Measurements from ENCODE around the gene WTAP. TPM values are rescaled to one million over a fixed set of nuclear protein-coding genes. Genes with fewer than 3 reads are reported as not detected.
"Not testable (repeated sequence)": the region's sequence is repeated elsewhere in the genome, so short reads cannot be mapped to it uniquely, and the experiment has no call there.

WTAP gene
- polyA plus RNA-seq, 1 donor, result 154 TPM

GRCh38 chr6:159760602-159761057, 33.3 kb downstream of the WTAP start:
- no peak for DNase-seq

DNA sequence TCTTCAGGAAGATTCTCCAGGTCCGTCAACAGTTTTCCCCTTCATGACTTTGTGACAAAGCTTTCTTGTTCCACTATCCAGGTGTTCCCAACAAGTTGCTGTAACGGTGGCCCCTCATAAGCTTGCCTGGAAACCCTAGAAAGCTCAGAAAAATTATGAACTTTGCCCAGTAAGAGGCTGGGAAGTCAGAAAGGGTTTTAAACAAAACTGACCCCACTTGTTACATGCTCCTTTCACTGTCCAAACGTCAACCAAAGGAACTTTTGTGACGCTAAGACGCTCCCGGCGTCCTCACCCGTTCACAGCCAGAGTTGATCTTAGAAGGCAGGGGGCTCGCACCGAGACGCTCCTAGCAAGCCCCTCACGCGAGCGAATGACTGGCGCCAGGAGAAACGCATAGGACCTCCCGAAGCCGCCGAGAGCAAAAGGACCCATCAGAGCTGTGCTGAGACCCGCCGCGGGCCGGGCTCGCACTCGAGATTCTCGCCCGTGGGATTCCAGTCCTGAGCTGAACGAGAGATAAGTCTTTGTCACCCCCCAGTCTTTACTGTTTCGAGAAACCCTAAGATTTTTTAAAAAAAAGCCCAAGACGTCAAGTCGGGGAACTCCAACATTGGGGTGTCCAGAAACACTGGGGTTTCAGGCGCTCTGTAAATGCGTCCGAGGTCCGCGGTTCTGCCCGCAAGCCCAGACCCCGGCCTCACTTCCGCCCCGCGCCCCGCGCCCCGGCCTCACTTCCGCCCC, 34.0 kb downstream of the WTAP start:
- DNase-seq, result peak; percentile 33

- DNase-seq, result peak; percentile 89
Measured at GRCh38 chr6:159761873-159762680, 34.8 kb downstream of the WTAP start, which contains the start of gene ACAT2. Gene ACAT2 (plus strand): TSS chr6:159762045. CDS start chr6:159762088, 43 bp downstream.

GRCh38 chr6:159762681-159763293, 35.5 kb downstream of the WTAP start:
- no peak for DNase-seq

DNA sequence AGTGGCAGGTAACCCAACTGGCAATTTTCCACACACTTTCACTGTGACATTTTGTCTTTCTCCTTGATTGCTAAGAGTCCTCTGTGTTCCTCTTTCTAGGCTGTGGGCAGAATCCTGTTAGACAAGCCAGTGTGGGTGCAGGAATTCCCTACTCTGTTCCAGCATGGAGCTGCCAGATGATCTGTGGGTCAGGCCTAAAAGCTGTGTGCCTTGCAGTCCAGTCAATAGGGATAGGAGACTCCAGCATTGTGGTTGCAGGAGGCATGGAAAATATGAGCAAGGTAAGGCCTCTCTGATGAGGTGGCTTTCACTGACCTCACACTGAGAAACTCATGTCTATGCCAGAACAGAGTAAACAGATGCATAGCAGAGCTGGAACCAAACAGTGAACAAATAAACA, 39.6 kb downstream of the WTAP start:
- DNase-seq, result no peak

GRCh38 chr6:159769470-159769869, 42.2 kb downstream of the WTAP start:
- DNase-seq, result no peak

- DNase-seq, result no peak
Measured at GRCh38 chr6:159772196-159772595, 44.9 kb downstream of the WTAP start.

- no peak for DNase-seq
Measured at GRCh38 chr6:159777240-159777904, 50.1 kb downstream of the WTAP start.

DNA sequence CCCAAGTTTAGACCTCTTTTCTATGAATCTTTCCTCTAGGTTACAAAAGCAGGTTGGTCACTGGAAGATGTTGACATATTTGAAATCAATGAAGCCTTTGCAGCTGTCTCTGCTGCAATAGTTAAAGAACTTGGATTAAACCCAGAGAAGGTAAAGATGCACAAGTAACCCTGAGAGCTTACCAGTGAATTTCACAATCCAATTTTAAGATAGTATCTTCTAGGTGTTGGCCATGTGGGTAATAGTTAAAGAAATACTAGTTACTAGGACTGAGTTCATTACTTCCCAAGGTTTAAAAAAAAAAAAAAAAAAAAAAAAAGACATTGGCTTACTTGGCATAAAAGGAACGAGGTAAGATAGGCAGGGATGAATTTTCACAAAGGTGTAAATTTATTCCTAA, 50.8 kb downstream of the WTAP start:
- DNase-seq, result no peak

DNA sequence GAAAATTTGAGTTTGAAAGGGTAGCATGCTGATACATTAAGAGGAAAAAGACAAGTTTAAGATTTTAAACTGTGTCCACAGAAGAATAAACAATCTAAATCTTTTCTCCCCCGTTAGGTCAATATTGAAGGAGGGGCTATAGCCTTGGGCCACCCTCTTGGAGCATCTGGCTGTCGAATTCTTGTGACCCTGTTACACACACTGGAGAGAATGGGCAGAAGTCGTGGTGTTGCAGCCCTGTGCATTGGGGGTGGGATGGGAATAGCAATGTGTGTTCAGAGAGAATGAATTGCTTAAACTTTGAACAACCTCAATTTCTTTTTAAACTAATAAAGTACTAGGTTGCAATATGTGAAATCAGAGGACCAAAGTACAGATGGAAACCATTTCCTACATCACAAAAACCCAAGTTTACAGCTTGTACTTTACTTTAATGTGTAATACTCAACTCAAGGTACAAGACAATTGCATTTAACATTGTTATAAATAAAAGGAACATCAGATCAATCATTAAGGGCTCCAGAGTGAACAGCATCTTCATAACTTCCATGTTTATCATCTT, 51.3 kb downstream of the WTAP start:
- DNase-seq, result no peak

DNA sequence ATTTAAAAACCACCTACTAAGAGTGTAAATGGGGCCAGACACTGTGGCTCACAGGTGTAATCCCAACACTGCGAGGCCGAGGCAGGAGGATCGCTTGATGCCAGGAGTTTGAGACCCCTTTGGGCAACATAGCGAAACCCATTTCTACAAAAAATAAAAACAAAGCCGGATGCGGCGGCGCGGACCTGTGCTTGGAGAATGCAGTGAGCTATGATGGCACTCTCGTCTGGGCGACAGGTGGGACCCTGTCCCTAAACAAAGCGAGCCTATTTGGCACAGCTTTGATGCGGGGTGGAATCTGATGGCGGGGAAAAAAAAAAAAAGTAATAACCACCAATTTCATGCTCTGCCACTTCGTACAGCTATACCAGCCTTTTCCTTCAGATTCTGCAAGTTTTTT, 61.0 kb downstream of the WTAP start:
- no peak for DNase-seq

DNA sequence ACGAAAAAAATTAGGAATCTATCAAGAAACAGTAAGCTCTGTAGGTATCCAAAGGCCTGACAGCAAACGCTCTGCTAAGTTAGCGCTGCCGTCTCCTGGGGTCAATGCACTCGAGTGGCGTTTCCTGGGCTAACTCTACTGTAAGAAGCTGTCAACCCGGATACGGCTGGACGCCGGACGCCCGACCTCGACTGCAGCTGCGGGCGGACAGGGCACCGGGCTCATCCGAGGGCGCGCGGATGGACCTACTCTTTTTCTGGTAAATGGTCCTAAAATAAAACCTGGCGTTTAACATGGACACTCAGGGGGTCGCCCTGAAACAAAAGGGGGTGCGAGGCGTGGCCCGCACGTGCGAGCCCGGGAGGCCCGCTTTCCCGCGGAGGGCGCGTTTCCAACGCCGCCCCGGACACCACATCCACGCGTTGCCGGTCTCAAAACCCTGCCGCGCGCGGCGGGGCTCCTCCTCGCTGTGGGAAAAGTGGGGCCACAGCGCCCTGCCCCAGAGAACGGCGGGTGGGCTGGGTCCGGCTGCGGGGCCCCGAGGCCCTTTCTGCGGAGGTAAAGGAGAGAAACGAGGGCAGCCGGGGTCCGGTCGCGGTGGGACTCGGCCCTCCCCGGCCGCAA, 61.6 kb downstream of the WTAP start:
- no peak for DNase-seq

GRCh38 chr6:159789377-159790148, 62.3 kb downstream of the WTAP start, which contains the start of gene TCP1:
Gene TCP1 (minus strand): TSS chr6:159789602. CDS start chr6:159789468, 134 bp downstream.
- DNase-seq, result peak; percentile 100

DNA sequence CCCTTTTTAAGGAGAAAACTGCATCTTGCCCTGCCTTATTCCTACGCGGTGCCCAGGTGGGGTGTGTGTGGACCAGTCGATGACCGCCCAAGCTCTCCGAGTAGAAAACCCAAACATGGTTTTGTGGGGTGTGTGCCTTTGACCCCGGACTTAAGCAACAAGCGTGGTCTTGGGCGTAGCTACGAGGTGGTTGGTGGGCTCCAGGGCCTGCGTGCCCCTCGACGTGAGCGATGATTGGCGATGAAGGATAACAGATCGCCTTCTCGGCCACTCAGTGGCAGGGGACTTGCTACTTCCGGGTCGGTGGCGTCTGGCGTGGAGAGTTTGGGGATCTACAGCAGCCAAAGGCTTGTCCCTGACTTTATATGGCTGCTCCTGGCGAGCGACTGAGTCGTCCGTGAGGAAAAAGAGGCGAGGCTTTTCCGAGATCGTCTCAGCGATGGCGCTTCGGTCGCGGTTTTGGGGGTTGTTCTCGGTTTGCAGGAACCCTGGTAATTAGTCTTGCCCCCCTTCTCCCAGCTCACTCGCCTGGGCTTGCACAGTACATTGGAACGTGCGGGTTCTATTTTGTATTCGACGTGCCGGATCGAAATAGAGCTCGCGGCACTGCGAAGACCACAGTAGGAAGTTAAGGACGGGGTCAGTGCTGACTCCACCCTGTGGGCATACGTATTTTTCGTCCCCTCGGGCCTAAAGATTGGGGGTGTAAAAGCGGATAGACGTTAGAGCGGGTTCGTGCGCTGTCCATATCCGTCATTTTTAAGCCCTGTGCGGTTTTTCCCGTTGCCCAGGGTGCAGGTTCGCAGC, 63.0 kb downstream of the WTAP start, which contains the start of gene MRPL18:
Gene MRPL18 (plus strand): TSS at position 319 of the 807 bp plus-strand sequence. CDS start 121 bp downstream, at position 440.
- DNase-seq, result peak; percentile 93

DNA sequence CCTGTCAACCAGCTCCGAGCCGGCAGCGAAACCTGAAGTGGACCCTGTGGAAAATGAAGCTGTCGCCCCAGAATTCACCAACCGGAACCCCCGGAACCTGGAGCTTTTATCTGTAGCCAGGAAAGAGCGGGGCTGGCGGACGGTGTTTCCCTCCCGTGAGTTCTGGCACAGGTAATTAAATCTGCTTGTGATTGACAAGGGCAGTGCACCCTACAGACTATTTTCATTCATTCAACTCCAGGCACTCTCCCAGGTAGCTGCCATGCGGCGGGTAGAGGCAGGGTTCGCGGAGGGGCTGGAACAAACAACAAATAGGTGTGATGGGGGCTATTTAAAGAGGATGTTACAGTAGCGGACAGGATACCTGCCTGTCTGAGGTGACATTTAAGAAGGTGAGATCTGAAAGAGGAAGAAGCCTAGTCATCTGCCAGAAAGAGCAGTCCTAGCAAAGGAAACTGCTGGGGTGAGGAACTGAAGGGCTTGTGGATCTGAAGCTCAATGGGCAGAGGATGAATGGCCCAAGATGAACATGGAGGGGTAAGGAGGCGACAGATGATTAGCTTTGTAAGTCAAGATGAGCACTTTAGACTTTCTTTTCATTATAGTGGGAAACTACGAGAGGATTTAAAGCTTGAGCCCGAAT, 63.8 kb downstream of the WTAP start:
- no peak for DNase-seq

- not testable (repeated sequence) for DNase-seq
Measured at GRCh38 chr6:159794976-159795375, 67.7 kb downstream of the WTAP start.

GRCh38 chr6:159797554-159797953, 70.2 kb downstream of the WTAP start:
- DNase-seq, result no peak

GRCh38 chr6:159800141-159800865, 73.0 kb downstream of the WTAP start, which contains the start of gene PNLDC1:
Gene PNLDC1 (plus strand): TSS chr6:159800276. CDS start chr6:159800308, 32 bp downstream.
- DNase-seq, result no peak

Measured in left kidney (tissue), 2 donors.